Trophoblast cell (in vitro differentiated cells and primary cell): ENCODE measurements around the gene ATAD5.

ENCODE experiments used
- DNase-seq, 2 donors: peaks; one replicate each; pipeline ENCODE4 v3.0.0-alpha.2; 2016
- H2AFZ ChIP-seq: 2 replicates; pipeline ENCODE4 v1.6.1; 2013; ENCODE audit warnings: low read length, moderate library complexity, mild to moderate bottlenecking; ENCODE audit not compliant: insufficient read depth, poor library complexity
- H2AK5ac ChIP-seq: 2 replicates; pipeline ENCODE4 v1.6.1; 2013; ENCODE audit warnings: mild to moderate bottlenecking, low read length
- H2BK120ac ChIP-seq: 2 replicates; pipeline ENCODE4 v1.6.1; 2013; ENCODE audit warnings: low read length, mild to moderate bottlenecking, moderate library complexity; ENCODE audit not compliant: insufficient read depth, poor library complexity
- H2BK12ac ChIP-seq: 2 replicates; pipeline ENCODE4 v1.6.1; 2013; ENCODE audit warnings: mild to moderate bottlenecking, low read length, moderate library complexity
- H2BK5ac ChIP-seq: 2 replicates; pipeline ENCODE4 v1.6.1; 2013; ENCODE audit warnings: low read length, low read depth, moderate library complexity, mild to moderate bottlenecking; ENCODE audit not compliant: poor library complexity
- H3K14ac ChIP-seq: 2 replicates; pipeline ENCODE4 v1.6.1; 2013; ENCODE audit warnings: mild to moderate bottlenecking, low read length
- H3K18ac ChIP-seq: 2 replicates; pipeline ENCODE4 v1.6.1; 2013; ENCODE audit warnings: mild to moderate bottlenecking, low read length
- H3K23ac ChIP-seq: 2 replicates; pipeline ENCODE4 v1.6.1; 2013; ENCODE audit warnings: low read length
- H3K27ac ChIP-seq: 2 replicates; pipeline ENCODE4 v1.5.1; 2013; ENCODE audit warnings: low read depth, mild to moderate bottlenecking, inconsistent platforms, low read length, moderate library complexity
- H3K27me3 ChIP-seq: 2 replicates; pipeline ENCODE4 v1.6.1; 2013; ENCODE audit warnings: inconsistent platforms, mild to moderate bottlenecking, low read length, moderate library complexity; ENCODE audit not compliant: insufficient read depth
- H3K36me3 ChIP-seq, 2 experiments: 1 replicate in 1 of 2; 2 replicates in 1 of 2; pipeline ENCODE4 v1.6.1; 2013; ENCODE audit warnings: low read length in 2 of 2, mild to moderate bottlenecking in 2 of 2, moderate library complexity in 1 of 2; ENCODE audit not compliant: insufficient read depth in 2 of 2, control insufficient read depth in 1 of 2
- H3K4ac ChIP-seq: 2 replicates; pipeline ENCODE4 v1.6.1; 2013; ENCODE audit warnings: low read depth, mild to moderate bottlenecking, low read length, moderate library complexity
- H3K4me1 ChIP-seq, 2 experiments: 1 replicate in 1 of 2; 2 replicates in 1 of 2; pipeline ENCODE4 v1.6.1; 2013; ENCODE audit warnings: low read length in 2 of 2, mild to moderate bottlenecking in 2 of 2, moderate library complexity in 1 of 2; ENCODE audit not compliant: insufficient read depth in 2 of 2, control insufficient read depth in 1 of 2
- H3K4me2 ChIP-seq: 2 replicates; pipeline ENCODE4 v1.6.1; 2013; ENCODE audit warnings: inconsistent platforms, mild to moderate bottlenecking, low read length, moderate library complexity
- H3K4me3 ChIP-seq: 2 replicates; pipeline ENCODE4 v1.5.1; 2013; ENCODE audit warnings: mild to moderate bottlenecking, low read depth, low read length, inconsistent platforms
- H3K79me1 ChIP-seq: one replicate; pipeline ENCODE4 v1.6.1; 2013; ENCODE audit warnings: low read length
- H3K79me2 ChIP-seq: 2 replicates; pipeline ENCODE4 v1.6.1; 2013; ENCODE audit warnings: low read length, mild to moderate bottlenecking; ENCODE audit not compliant: control insufficient read depth, insufficient read depth, poor library complexity
- H3K9ac ChIP-seq: 2 replicates; pipeline ENCODE4 v1.6.1; 2013; ENCODE audit warnings: mild to moderate bottlenecking, low read length
- H3K9me3 ChIP-seq: 2 replicates; pipeline ENCODE4 v1.6.1; 2013; ENCODE audit warnings: low read depth, mild to moderate bottlenecking, control low read depth, inconsistent platforms, low read length; ENCODE audit not compliant: insufficient read depth
- H4K12ac ChIP-seq: 2 replicates; pipeline ENCODE4 v1.6.1; 2013; ENCODE audit warnings: low read depth, mild to moderate bottlenecking, low read length, moderate library complexity
- H4K8ac ChIP-seq: 2 replicates; pipeline ENCODE4 v1.6.1; 2013; ENCODE audit warnings: low read depth, mild to moderate bottlenecking, low read length, moderate library complexity
- H4K91ac ChIP-seq: one replicate; pipeline ENCODE4 v1.6.1; 2013; ENCODE audit warnings: low read depth, mild to moderate bottlenecking, low read length, moderate library complexity
- WGBS: extraction: QIAGEN DNeasy Blood & Tissue Kit; methylation state at CpG from one replicate; pipeline ENCODE4 v1.1.7; 2013; ENCODE audit warnings: missing lambda C conversion rate; ENCODE audit not compliant: insufficient read length, insufficient coverage; ENCODE audit errors: extremely low coverage; 5-methylcytosine and 5-hydroxymethylcytosine counted together

Gene ATAD5

DNA sequence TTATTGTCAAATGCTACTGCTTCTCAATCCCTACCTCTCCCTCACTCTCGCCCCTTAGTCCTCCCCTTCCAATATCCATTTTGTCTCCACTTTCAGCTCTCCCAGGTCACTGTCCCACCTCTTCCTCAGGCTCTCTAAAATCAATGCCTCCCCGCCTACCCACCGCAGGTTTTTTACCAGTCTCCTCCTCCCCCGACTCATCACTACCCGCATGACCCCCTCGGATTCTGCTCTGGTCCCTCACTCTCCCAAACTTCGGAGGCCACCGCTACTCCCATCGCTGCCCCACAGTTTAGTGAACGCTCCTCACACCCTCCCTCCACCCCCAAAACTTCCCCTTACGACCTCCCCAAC is 7.8 kb upstream of the ATAD5 start:
- Histone ChIP-seq H3K79me1 (peaks cover 11% of the 10 kb centered on the region), H3K9me3 (no peaks in the 10 kb centered on the region), H3K79me2 (peaks cover 12% of the 10 kb centered on the region), H3K27ac (peak overlapping the region; percentile 94), H4K8ac (peak overlapping the region; percentile 98), H4K12ac (peak overlapping the region; percentile 99), H3K4me1 (peaks cover 3 to 6% of the 10 kb centered on the region in 2 experiments), H2AFZ (peak overlapping the region; percentile 73), H3K18ac (peak overlapping the region; percentile 60), H3K23ac (no peak overlapping the region), H3K27me3 (no peaks in the 10 kb centered on the region), H3K4me2 (peak overlapping the region; percentile 68), H3K4ac (peak overlapping the region; percentile 96), H4K91ac (peak overlapping the region; percentile 97), H3K36me3 (no peaks in the 10 kb centered on the region), H3K9ac (peak overlapping the region; percentile 82), H3K14ac (peak overlapping the region; percentile 99), H3K4me3 (peak overlapping the region; percentile 89), H2BK12ac (no peak overlapping the region), H2BK120ac (no peak overlapping the region), H2AK5ac (no peak overlapping the region), H2BK5ac (peak overlapping the region; percentile 94)
- no CpG with 5 or more reads among the region's 11 CpGs for WGBS
- peak in 1 of 2 donors; percentile 35 for DNase-seq

DNA sequence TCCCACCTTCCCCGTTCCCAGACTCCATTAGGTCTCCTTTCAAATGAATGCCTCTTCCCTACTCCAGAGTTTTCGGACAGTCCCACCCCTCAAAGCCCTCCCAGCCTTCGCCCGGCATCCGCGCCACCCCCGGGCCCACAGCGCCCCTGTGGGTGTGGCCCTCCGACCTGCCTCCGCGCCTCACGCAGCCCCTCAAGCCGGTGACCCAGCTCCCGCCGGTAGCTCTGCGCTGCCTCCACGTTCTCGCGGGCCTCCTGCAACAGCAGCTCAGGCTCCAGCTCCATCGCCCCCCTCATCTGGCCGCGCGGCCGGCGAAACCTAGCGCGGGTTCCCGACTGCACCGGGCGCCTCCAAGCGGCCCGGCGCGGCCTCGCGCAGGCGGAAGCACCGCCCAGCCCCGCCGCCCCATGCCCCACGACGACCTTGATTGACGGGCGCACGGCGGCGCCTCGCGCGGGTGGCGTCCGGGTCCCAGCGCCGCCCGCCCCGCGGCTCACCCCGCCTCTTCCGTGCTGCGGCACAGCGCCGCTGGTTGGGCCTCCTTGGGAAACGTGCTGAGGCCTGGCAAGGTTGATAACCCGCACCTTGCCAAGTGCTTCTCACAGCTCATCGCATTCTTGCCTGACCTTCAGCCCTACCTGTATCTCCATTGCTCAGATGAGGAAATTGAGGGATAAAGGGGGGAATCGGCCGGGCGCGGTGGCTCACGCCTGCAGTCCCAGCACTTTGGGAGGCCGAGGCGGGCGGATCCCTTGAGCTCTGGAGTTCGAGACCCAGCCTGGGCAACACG is 7.2 kb upstream of the ATAD5 start, which contains the start of gene CRLF3:
TSS of gene CRLF3 (minus strand) at position 337 of the 790 bp plus-strand sequence. CDS start at position 296, 41 bp downstream.
- peak within 1 kb of the TSS; percentile 97 for H4K91ac ChIP-seq
- H3K18ac ChIP-seq, result peak within 1 kb of the TSS; percentile 99
- peak within 1 kb of the TSS; percentile 94 for H3K27ac ChIP-seq
- H3K79me2 ChIP-seq, result peaks cover 9% of the 10 kb centered on the region
- peak within 1 kb of the TSS; percentile 82 for H3K9ac ChIP-seq
- peak within 1 kb of the TSS; percentile 96 for H3K4ac ChIP-seq
- H2AFZ ChIP-seq, result peak within 1 kb of the TSS; percentile 94
- H3K4me1 ChIP-seq, result peaks cover 3 to 6% of the 10 kb centered on the region in 2 experiments
- H3K4me2 ChIP-seq, result peak within 1 kb of the TSS; percentile 68
- peak within 1 kb of the TSS; percentile 94 for H2BK5ac ChIP-seq
- peak; percentile 93 to 97 for DNase-seq
- peak within 1 kb of the TSS; percentile 80 for H2AK5ac ChIP-seq
- no CpG with 5 or more reads among the region's 75 CpGs for WGBS
- no peak within 1 kb of the TSS for H3K23ac ChIP-seq
- peaks cover 11% of the 10 kb centered on the region for H3K79me1 ChIP-seq
- peak within 1 kb of the TSS; percentile 98 for H4K8ac ChIP-seq
- H4K12ac ChIP-seq, result peak within 1 kb of the TSS; percentile 99
- peak within 1 kb of the TSS; percentile 88 for H2BK12ac ChIP-seq
- peak within 1 kb of the TSS; percentile 89 for H3K4me3 ChIP-seq
- no peaks in the 10 kb centered on the region for H3K36me3 ChIP-seq
- H3K9me3 ChIP-seq, result no peaks in the 10 kb centered on the region
- H3K27me3 ChIP-seq, result no peaks in the 10 kb centered on the region
- H2BK120ac ChIP-seq, result peak within 1 kb of the TSS; percentile 93
- peak within 1 kb of the TSS; percentile 99 for H3K14ac ChIP-seq

DNA sequence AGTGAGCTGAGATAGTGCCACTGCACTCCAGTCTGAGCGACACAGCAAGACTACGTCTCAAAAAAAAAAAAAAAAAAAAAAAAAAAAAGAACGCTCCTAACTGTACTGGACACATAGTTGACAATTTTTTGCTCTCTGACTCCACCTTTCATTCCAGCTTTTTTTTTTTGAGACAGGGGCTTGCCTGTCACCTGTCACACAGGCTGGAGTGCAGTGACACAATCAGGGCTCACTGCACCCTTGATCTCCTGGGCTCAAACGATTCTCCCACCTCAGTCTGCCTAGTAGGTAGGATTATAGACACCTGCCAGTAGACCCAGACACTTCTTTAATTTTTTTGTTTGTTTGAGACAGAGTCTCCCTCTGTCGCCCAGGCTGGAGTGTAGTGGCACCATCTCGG is 4.7 kb upstream of the ATAD5 start:
- H2BK12ac ChIP-seq, result no peak overlapping the region
- WGBS, result no CpG with 5 or more reads among the region's 6 CpGs
- no peak overlapping the region for H4K8ac ChIP-seq

DNA sequence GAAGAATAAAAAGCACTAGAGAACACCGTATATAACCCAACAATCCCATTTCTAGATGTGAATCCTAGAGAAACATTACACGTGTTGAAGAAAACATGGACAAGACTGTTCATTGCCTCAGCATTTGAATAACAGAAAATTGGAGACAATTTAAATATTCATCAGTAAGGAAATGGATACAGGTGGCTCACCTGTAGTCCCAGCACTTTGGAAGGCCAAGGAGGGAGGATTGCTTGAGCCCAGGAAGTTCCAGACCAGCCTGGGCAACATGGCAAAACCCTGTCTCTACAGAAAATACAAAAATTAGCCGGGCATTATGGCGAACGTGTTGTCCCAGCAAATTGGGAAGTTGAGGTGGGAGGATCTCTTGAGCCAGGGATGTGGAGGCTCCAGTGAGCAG is 2.7 kb upstream of the ATAD5 start:
- no peak overlapping the region for H3K14ac ChIP-seq
- WGBS, result no CpG with 5 or more reads among the region's 5 CpGs
- no peak overlapping the region for H4K91ac ChIP-seq
- H2AK5ac ChIP-seq, result no peak overlapping the region
- no peak overlapping the region for H3K4ac ChIP-seq
- H3K79me2 ChIP-seq, result peaks cover 8% of the 10 kb centered on the region
- H3K27ac ChIP-seq, result no peak overlapping the region
- H3K9me3 ChIP-seq, result no peaks in the 10 kb centered on the region
- H2BK12ac ChIP-seq, result no peak overlapping the region
- no peak overlapping the region for H3K4me3 ChIP-seq
- DNase-seq, result no peak
- H3K18ac ChIP-seq, result no peak overlapping the region
- no peak overlapping the region for H3K9ac ChIP-seq
- no peak overlapping the region for H4K12ac ChIP-seq
- no peak overlapping the region for H2AFZ ChIP-seq
- no peak overlapping the region for H3K23ac ChIP-seq
- no peak overlapping the region for H4K8ac ChIP-seq
- no peaks in the 10 kb centered on the region for H3K27me3 ChIP-seq
- no peak overlapping the region for H2BK5ac ChIP-seq
- H3K36me3 ChIP-seq, result no peaks in the 10 kb centered on the region
- H2BK120ac ChIP-seq, result no peak overlapping the region
- H3K79me1 ChIP-seq, result peaks cover 14% of the 10 kb centered on the region
- H3K4me2 ChIP-seq, result no peak overlapping the region
- H3K4me1 ChIP-seq, result peaks cover 3 to 4% of the 10 kb centered on the region in 2 experiments

More for the DNA sequence above, 4.7 kb upstream of the ATAD5 start:
- Histone ChIP-seq H3K4ac (no peak overlapping the region), H3K36me3 (no peaks in the 10 kb centered on the region), H2BK120ac (no peak overlapping the region), H3K79me2 (peaks cover 10% of the 10 kb centered on the region), H3K9ac (no peak overlapping the region), H2BK5ac (no peak overlapping the region), H3K27me3 (no peaks in the 10 kb centered on the region), H3K14ac (no peak overlapping the region), H3K4me2 (no peak overlapping the region), H3K23ac (no peak overlapping the region), H3K79me1 (peaks cover 15% of the 10 kb centered on the region), H3K18ac (no peak overlapping the region), H3K4me1 (peaks cover 3 to 4% of the 10 kb centered on the region in 2 experiments), H3K27ac (no peak overlapping the region), H4K91ac (no peak overlapping the region), H3K4me3 (no peak overlapping the region), H2AK5ac (no peak overlapping the region), H4K12ac (no peak overlapping the region), H3K9me3 (no peaks in the 10 kb centered on the region), H2AFZ (no peak overlapping the region)
- DNase-seq, result peak in 1 of 2 donors; percentile 65
